T follicular helper cell (primary cell): ENCODE results near the gene PHOX2A.

ENCODE experiments used
- DNase-seq: peaks from one replicate; pipeline ENCODE4 v3.0.0-alpha.2; 2020; ENCODE audit warnings: low read depth

PHOX2A gene

GRCh38 chr11:72249961-72250360 lies 6.0 kb upstream of the PHOX2A start:
- no peak for DNase-seq

- DNase-seq = no peak
Measured at GRCh38 chr11:72247584-72247983, 3.6 kb upstream of the PHOX2A start.

GRCh38 chr11:72245263-72245816 lies 1.4 kb upstream of the PHOX2A start:
- DNase-seq = no peak

DNA sequence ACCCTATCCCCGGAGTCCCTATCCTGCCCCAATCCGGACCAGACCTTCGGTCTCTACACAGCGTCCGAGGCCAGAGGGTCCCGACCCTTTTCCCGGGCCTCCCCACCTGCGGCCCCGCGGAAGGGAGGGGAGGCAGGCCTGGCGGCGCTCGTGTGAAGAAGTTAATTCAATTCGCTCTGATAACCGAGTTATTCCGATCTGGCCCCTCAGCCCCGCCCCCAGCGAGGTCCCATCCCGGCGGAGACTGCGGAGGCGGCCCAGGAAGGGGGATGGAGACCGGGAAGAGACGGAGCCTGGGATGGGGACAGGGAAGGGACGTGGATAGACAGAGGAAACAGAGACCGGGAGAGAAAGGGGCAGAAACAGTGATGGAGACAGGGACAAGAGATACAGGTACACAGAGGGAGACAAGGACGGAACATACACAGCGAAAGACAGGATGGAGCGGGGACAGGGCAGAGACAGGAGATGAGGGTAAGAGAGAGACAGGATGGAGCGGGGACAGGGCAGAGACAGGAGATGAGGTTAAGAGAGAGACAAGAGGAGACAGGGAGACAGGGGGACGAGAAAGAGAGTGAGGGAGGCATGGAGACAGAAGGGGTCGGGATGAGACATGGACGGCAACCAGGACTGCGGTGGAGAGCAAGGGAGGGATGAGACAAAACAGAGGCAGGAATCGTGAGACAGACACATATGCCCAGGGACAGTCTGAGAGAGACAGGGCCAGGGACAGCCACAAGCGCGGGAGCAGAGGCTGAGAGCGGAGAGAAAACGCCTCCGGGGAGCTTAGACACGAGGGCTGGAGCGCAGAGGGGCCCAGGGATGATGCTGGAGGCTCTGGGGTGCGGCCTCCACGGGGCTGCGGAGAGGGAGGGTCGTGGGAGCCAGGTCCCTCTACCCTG lies 636 bp upstream of the PHOX2A start:
- DNase-seq = no peak

- DNase-seq = no peak
Measured at GRCh38 chr11:72243173-72244059, 560 bp downstream of the PHOX2A start.

DNA sequence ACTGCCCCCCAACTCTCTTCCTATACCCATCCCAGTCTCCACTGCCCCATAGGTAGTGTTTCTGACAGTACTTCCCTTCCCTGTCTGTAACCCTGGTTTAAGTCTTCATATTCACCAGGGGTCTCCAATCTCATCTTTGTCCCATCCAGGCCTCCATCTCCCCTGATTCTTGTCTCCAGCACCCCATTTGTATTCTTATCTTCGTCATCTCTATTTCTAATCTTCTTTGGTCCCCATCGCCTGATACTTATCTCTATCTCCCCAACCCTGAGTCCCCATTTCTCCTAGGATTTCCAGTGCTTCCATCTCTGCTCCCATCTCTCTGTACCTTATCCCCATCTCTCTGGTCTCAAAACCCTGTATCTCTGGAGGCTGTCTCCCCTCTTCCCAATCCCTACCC lies 1.8 kb downstream of the PHOX2A start:
- no peak for DNase-seq

- DNase-seq = no peak
Measured at GRCh38 chr11:72241291-72241781, 2.6 kb downstream of the PHOX2A start.

DNA sequence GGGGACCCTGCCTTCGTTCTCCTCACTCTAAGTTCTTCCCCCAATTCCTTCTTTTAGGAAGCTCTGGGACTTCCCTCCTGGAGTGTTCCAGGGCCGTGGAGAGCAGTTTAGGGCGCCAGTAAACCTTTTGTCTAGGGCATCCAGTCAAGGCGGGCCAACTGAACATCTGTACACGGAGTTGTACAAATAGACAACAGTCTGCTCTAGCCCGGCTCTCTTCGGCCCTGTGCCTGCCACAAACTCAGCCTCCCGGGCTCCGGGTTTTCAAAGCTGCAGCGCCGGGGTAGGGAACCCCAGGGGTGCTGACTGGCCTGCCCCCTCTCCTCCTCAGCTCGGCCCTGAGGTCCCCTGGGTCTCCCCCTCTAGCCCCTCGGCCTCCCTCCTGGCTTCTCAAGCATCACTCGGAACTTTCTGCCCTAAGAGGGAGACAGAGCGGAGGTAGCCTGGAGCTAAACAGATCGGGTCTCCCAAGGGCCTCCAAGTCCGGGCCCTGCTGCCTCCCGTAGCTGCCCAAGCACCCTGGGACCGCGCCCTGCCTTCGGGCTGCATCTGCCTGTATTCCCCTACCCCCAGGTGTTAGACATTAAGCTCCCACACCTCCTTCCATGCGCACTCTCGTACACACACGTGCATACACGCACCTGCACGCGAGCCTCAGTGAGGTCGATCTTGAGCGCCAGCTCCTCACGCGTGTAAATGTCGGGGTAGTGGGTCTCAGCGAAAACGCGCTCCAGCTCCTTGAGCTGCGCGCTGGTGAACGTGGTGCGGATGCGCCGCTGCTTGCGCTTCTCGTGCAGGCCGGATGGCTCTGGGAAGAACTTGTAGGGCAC lies 3.3 kb downstream of the PHOX2A start:
- DNase-seq = no peak

DNA sequence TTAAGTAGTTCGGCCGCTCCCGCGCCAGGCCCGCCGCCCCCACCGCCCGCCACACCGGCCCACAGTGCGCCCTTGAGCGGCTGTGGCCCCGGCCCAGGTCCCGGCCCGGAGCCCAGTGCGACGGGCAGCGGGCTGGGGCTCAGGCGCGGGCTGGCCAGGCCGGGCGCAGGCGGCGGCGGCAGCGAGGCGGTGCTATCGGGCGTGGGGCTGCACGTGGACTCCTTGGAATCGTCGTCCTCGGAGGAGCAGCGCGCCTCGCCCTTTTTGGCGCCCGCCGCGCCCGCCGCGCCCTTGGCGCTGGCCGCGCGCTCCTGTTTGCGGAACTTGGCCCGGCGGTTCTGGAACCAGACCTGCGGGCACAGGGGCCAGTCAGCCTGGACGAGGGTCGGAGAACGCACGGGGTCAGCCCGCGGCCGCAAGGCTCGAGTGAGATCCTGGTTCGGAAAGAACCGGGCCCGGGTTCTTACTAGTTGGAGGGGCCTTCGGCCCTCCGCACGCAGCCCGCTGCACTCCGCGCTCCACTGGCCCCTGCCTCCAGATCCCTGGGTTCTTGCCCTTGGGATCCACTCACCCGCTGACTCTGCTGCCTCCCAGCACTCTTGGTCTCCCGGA lies 4.0 kb downstream of the PHOX2A start:
- no peak for DNase-seq

DNA sequence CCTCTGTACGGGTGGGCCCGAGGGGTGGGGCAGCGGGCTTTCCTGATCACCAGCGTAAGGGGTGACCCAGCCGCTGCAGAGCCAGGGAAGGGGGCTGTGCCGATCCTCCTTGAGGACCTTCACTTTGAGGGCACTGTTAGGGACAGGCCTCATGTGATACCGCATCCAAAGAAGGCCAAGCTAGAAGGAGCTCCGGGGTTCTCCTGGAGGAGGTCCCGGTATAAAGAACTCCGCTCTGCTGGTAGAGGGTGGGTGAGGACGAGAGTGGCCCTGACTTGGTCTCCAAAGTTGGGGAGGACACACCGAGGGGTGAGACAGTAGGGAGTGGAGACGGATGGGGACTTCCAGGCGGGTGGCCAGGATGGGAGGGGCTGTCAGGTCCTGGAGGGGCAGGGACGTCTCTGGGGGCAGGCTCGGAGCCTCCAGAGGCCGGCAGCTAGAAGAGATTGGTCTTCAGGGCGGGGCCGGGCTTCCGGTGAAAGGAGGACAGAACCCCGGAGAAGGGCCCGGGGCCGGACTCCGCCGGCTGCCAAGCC lies 4.6 kb downstream of the PHOX2A start:
- DNase-seq = no peak

GRCh38 chr11:72238492-72239312 lies 5.3 kb downstream of the PHOX2A start:
- no peak for DNase-seq

GRCh38 chr11:72238040-72238450 lies 5.9 kb downstream of the PHOX2A start:
- DNase-seq = no peak

- no peak for DNase-seq
Measured at GRCh38 chr11:72237112-72237931, 6.7 kb downstream of the PHOX2A start.

- DNase-seq = no peak
Measured at GRCh38 chr11:72236774-72237111, 7.2 kb downstream of the PHOX2A start.

GRCh38 chr11:72236083-72236697 lies 7.8 kb downstream of the PHOX2A start:
- no peak for DNase-seq

GRCh38 chr11:72235351-72236057 lies 8.5 kb downstream of the PHOX2A start:
- no peak for DNase-seq

DNA sequence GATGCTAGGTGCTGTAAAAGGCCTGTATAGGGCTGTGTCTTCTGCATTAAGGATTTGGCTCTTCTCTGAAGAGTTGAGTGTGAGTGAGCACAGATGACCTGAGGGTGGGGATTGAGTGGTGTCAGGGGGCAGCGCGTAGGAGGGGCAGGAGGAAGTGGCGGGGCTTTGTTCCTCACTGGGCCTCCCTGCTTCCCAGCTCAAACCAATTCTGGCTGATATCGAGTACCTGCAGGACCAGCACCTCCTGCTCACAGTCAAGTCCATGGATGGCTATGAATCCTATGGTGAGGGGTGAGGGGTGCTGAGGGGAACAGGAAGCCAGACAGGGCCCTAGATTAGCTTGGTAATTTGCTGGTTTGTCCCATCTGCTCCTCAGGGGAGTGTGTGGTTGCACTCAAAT lies 9.1 kb downstream of the PHOX2A start:
- DNase-seq = no peak

GRCh38 chr11:72234514-72234830 lies 9.5 kb downstream of the PHOX2A start:
- no peak for DNase-seq
